HL-60/S4 treated with phorbol 12-myristate 13-acetate at 8.2 ng/mL for 4 days and 3 days (cell line): Measurements from ENCODE around the gene PTTG1IP.
"Not testable (repeated sequence)": the region's sequence is repeated elsewhere in the genome, so short reads cannot be mapped to it uniquely, and the experiment has no call there.

Experiments
- in situ Hi-C: fragments of 300-500 bp; cut with MboI; formaldehyde crosslinking; loops from 2 replicates; pipeline ENCODE4 v1.15.0; 2022; ENCODE audit warnings: low sequenced_read_pairs

The PTTG1IP gene

DNA sequence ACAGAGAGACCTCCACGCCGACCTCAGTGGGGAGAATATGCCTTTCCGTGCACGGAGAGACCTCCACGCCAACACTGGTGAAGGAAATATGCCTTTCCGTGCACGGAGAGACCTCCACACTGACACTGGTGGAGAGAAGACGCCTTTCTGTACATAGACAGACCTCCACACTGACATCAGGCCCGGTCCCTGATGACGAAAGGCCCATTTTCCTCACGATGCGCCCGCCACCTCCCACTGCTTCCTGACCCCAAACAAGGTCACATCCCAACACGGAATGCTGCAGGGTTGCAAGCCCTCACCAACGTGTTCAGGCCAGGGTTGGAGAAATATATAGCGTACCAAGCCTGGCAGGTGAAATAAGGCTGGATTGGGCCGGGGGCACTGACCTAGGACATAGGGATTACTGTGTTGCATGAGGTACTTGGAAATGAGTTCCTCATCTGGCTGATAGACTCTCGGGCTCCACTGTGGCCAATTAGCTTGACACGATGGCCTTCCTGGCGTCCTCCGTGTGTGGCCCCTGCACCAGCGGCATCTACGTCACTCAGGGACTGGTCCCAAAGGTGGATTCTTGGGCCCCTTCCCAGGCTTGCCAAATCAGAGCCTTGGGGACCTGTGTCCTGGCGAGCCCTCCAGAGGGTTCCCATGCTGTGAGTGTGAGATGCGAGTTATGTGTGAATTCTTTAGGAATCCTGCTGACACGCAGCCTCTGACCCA is 39.1 kb downstream of the PTTG1IP start:
- in situ Hi-C loops = no loop called here

- in situ Hi-C loops = no loop called here
Measured at GRCh38 chr21:44833663-44834062, 39.8 kb downstream of the PTTG1IP start.

- in situ Hi-C loops = not testable (repeated sequence)
Measured at GRCh38 chr21:44832516-44833255, 40.8 kb downstream of the PTTG1IP start.

DNA sequence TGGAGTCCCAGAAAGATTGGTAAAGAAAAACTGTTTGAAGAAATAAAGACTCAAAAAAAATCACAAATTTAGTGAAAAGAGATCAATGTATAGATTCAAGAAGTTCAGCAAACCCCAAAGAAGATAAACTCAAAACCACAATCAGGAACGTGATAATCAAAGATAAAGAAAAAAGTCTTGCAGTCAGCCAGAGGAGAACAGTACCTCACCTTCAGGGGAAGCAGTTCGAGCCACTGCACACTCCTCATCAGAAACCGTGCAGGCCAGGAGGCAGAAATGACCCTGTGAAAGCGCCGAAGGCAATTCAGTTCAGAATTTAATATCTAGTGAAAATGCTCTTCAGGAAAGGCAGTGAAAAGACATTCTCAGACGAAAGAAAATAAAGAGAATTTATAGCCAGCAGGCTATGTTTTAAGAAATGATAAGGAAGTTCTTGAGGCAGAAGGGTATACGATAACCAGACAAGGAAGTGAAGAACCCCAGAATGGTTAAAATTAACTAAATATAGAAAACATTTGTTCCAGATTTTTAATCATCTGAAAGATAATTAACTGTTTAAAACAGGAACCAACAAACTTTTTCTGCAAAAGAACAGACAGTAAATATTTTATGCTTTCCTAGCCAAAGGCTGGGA is 42.1 kb downstream of the PTTG1IP start:
- in situ Hi-C loops = no loop called here

GRCh38 chr21:44829507-44830092 is 43.9 kb downstream of the PTTG1IP start:
- in situ Hi-C loops = no loop called here

DNA sequence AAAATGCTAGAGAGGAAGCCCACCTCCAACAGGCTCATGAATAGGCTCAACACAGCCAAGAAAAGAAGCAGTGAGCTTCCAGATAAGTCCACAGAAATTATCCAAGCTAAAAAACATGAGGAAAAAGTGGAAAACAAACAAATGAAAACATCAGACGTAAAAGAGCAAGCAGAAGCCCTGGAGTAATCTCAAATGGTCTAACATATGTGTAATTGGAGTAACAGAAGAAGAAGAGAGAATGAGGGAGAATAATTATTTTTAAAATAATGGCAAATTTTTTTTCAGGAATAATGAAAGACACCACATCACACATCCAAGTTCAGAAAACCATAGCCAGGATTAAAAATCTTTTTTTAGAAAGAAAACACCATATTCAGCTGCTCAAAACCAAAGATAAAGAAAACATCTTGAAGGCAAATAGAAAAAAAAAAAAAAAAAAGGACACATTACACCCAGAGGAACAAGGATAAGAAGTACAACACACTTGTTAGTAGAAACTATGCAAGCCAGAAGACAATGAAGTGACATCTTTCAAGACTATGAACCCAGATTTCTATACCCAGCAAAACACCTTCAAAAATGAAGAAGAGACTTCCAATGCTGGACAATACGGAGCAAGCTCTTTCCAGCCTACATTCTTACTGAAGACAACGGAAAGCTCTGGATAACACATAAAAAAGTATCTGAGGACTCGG is 45.0 kb downstream of the PTTG1IP start:
- in situ Hi-C loops = no loop called here

DNA sequence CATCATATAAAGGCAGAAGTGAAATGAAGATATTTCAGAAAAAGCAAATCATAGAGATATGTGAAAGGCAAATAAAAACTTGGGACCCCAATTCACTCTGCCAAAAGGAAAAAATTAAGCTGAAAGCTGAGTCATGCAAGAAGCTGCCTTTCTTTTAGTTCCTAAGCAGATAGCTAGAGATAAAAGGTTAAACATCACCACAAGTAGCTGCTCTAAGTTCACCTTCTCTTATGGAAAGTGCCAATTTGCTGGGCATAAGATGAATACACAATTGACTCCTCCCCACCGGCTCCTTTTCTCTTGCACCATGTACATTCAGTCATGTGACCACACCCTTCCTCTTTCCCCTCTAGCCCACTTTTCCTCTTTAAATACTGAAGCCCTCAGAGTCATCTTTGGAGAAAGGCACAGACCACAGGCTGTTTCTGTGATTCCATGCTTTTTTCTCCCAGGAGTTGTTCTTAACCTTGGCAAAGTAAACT is 50.3 kb downstream of the PTTG1IP start:
- in situ Hi-C loops = no loop called here

- in situ Hi-C loops = no loop called here
Measured at GRCh38 chr21:44822484-44823178, 50.9 kb downstream of the PTTG1IP start.

DNA sequence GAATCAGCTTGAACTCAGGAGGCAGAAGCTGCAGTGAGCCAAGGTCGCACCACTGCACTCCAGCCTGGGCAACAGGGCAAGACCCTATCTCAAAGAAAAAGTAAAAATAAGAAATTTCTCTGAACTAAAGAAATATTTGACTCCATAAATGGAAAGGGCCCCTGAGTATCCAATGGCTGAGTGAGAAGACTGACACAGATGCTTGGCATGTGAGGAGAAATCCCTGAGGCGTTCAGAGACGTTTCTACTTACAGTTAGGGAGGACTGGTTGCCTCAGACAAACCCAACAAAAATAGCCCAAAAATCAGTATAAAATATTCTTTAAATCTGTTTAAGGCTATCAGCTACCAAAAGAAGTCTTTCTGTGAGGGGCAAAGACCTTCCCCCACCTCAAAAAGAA is 52.6 kb downstream of the PTTG1IP start:
- in situ Hi-C loops = no loop called here

DNA sequence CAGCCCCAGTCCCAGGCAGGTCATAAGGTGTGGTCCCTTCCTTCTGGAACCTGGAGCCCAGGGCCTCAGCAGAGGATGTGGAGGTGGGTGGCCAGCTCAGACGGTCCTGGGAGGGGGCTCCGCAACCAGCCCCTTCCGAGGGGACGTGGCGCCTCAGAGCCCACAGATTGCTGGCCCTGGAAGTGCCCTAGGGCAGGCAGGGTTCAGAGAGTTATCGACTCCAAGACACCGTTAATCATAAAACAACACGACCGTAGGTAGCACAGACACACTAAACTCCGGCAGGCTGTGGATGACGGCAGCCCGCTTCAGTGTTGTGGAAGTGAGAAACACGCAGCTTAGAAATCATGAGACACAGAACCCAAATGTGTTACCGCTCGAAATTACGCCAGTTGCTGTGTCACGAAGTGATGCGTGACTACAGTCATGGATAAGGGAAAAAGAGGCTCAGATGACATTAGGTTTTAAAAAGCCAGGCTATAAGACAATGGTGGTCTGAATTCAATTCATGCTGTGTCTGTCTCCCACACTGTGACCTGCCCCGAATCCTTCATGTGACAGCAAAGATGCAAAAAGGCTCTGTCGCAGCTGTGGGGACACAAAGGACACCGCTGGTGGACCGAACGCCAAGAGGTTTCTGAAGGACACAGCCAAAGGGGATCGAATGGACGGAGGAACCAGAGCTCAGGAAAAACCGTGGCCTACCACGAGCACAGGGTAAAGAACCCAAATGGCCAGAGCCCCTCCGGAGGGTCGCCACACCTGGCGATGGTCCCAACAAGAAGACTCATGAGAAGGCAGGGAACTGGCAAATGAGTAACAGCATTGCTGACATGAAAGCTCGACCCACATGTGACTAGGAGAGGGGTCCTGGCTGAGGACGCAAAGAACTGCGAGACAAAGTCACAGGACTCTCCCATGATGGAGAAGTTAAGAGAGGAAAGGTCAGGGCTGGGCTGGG is 53.9 kb downstream of the PTTG1IP start:
- in situ Hi-C loops = no loop called here

- in situ Hi-C loops = no loop called here
Measured at GRCh38 chr21:44818640-44819011, 54.9 kb downstream of the PTTG1IP start.

- in situ Hi-C loops = no loop called here
Measured at GRCh38 chr21:44817914-44818639, 55.4 kb downstream of the PTTG1IP start, which contains the start of gene SUMO3. SUMO3 (minus strand) TSS chr21:44818062; CDS start chr21:44817968, 94 bp downstream.

DNA sequence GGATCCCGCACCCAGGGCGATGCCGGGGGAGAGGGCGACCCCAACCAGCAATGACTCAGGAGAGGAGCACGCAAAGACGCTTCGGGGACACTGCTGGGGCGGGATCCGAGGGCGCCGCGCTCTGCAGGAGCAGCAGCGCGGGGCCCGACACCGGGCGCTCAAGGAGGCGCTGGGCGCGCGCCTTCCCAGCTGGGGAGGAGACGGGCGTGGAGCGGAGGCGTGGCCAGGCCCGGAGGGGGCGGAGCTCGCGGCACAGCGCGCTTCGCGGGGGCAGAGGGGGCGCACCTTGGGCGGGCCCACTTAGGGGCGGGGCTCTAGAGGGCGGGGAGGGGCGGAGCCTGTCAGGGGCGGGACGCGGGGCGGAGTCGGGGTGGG is 56.0 kb downstream of the PTTG1IP start:
- in situ Hi-C loops = no loop called here

DNA sequence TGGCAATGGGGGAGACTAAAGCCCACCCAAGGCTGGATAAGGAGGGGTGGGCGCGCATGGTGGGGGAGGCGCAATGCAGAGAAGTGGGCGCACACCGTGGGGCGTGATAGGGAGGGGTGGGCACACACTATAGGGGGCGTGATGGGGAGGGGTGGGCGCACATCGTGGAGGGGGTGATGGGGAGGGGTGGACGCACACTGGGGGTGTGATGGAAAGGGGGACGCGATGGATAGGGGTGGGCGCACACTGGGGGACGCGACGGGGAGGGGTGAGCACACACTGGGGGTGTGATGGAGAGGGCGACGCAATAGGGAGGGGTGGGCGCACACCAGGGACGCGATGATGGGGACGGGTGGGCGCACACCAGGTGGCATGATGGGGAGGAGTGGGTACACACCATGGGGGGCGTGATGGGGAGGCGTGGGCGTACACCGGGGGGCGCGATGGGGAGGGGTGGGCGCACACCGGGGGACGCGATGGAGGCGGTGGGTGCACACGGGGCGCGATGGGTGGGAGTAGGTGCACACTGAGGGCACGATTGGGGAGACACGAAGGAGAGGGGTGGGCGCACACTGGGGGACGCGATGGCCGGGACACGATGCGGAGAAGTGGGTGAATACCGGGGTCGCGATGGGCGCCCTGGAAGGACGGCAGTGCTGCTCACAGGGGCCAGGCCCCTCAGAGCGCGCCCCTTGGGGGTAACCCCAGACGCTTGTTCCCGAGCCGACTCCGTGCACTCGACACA is 56.6 kb downstream of the PTTG1IP start:
- in situ Hi-C loops = no loop called here

DNA sequence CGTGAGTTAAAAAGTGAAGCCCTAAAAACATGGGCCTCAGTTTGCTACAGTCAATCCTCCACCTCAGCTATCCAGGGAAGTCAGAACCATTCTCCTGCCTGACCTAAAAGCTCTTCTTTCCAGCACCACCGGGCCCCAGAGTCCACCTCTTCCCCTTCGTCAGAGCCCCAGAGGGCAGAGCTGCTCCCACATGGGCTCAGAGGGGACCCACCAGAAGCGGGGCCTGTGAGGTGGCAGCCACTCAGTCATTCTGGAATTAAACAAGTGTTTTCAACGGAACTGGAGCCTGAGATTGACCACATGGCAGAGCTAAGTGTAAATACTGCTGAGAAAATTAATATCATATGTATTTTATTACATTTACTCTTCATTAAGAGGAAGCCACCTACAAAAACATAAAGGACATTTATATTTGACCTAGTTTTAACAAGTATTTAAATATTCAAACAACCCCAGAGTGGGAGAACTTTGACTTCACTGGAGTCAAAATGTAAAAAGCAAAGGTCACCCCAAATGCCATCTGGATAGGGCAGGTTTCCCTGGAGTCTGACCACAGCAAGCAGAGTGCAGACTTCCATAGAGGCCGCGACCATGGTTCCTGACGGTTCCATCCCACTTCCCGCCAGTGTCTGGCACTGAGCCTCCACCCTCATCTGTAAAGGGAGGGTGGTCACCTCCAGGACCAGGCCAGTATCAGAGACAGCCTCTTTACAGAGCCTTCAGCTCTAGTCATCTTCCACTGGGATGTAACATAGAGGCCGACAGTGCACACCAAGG is 57.5 kb downstream of the PTTG1IP start:
- in situ Hi-C loops = no loop called here

GRCh38 chr21:44815225-44815624 is 58.3 kb downstream of the PTTG1IP start:
- in situ Hi-C loops = no loop called here

DNA sequence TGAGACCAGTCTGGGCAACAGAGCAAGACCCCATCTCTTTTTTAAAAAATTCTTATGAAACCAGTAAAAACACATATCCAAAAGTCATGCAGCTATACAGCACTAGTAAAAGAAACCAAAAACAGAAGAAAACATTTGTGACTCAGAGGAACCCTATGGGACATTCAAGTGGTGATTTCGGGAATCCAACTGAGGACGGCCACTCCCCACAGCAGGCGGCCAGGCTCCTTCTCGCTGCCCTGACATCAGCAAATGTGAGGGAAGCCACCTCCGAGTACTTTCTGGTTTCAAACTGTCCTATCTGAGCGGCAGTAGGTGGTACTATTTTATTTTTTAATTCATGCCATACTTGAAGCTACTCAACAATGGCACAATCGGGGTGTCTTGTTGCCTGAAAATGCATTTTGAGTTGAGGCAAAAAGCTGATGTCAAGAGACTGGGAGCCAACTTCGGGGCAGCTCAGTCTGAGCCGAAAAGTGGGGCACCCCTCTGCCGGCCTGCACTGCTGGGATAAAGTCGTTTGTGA is 58.9 kb downstream of the PTTG1IP start:
- in situ Hi-C loops = no loop called here
